Subcutaneous adipose tissue (tissue), 4 donors: Measurements from ENCODE around the gene VAMP2. TPM values are rescaled to one million over a fixed set of nuclear protein-coding genes. Genes with fewer than 3 reads are reported as not detected.

Experiments
- total RNA-seq, 4 donors: library from RNA; depleted of rRNA; stranded (reverse); fragments of >200 nt; gene quantifications; one replicate each; pipeline ENCODE4 v1.1.0, GENCODE V29; 2016
- TF ChIP-seq, protein P1 (sequence below): fragments of 450-650 bp; IDR thresholded peaks from one replicate; pipeline ENCODE4 v1.5.1; 2016; ENCODE audit warnings: low read depth, mild to moderate bottlenecking, control low read depth, antibody characterized with exemption, moderate library complexity

The VAMP2 gene
- total RNA-seq, 4 donors from 2014 or later = 18.6 to 45.2 (median 23.4) TPM

- TF ChIP-seq, protein P1, sequence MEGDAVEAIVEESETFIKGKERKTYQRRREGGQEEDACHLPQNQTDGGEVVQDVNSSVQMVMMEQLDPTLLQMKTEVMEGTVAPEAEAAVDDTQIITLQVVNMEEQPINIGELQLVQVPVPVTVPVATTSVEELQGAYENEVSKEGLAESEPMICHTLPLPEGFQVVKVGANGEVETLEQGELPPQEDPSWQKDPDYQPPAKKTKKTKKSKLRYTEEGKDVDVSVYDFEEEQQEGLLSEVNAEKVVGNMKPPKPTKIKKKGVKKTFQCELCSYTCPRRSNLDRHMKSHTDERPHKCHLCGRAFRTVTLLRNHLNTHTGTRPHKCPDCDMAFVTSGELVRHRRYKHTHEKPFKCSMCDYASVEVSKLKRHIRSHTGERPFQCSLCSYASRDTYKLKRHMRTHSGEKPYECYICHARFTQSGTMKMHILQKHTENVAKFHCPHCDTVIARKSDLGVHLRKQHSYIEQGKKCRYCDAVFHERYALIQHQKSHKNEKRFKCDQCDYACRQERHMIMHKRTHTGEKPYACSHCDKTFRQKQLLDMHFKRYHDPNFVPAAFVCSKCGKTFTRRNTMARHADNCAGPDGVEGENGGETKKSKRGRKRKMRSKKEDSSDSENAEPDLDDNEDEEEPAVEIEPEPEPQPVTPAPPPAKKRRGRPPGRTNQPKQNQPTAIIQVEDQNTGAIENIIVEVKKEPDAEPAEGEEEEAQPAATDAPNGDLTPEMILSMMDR = no peak
Observed at GRCh38 chr17:8152112-8152775, 10.5 kb downstream of the VAMP2 start, which contains the start of gene PER1. Gene PER1 (minus strand): TSS chr17:8152404. CDS start chr17:8150706, 1,698 bp downstream.

- TF ChIP-seq, protein P1 = no peak
Observed at GRCh38 chr17:8151641-8152111, 11.1 kb downstream of the VAMP2 start.

DNA sequence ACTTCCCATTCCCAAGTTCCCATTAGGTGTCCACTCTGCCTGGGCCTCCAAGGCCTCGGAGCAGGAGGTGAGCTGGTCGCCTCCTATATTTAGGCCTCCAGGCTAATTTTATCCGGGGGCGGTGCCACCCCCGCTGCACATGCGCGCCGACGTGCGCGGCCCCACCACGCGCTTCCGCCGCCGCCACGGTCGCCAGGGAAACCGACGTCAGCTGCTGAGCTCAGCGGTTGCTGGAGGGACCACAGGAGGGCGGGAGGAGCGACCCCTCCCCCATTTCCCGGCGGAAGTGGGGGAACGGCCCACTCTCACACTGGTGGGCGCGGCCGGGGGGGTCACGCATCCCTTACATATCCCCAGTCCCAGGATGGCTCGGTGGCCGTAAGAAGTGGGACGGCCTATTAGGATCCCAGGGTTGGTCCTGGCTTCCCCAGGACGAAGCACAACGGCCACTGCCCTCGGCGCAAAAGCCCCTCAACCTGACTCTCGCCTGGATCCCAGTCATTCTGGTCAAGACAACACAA, 11.6 kb downstream of the VAMP2 start:
- TF ChIP-seq, protein P1 = no peak

DNA sequence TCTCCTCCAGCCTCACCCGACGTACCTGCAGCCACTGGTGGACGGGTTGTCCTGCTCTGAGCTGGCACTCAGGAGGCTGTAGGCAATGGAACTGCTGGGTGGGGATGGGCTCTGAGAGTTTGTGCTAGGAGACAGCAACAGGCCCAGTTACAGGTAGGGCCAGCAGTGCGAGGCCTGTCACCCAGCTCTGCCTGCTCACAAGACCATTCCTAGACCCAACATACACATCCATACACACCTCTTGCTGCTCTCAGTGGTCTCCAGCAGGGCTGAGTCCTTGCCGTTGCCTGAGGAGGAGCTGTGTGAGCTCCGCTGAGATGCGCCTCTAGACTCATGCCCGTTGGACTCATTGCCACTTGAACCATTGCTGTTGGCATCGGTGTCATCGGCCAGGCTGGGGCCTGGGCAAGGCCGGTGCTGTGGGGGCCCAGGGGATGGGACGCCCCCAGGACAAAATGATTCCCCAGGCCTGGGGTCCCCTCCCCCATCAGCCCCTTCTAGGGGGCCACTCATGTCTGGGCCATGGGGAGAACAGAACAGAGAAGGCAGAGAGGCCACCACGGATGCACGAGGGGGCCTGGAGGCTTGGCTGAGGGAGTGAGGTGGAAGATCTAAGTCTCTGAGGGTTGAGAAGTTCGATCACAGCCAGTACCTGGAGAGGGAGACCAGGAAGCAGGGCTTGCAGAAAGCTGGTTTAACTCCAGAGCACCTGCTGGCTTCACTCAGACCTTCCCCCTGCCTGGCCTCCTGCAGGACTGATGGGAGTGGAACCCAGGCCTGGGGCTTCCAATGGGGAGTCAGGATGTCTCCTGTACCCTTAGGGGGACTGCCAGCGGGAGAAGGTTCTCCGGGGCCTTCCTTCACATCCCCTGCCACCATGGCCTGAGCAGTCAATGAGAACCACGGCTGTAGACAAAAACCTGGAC, 12.3 kb downstream of the VAMP2 start:
- TF ChIP-seq, protein P1 = no peak

- TF ChIP-seq, protein P1 = no peak
Observed at GRCh38 chr17:8149419-8150193, 13.1 kb downstream of the VAMP2 start.

GRCh38 chr17:8148560-8148959, 14.2 kb downstream of the VAMP2 start:
- TF ChIP-seq, protein P1 = no peak
